LoVo (cell line): ENCODE results near the gene MND1.
A peak's percentile ranks its signal among the peaks of the same experiment; 100 is the strongest.

Source experiments
- DNase-seq: peaks from one replicate; pipeline ENCODE4 v3.0.0-alpha.2; 2016; ENCODE audit warnings: low spot score

The MND1 gene, protein sequence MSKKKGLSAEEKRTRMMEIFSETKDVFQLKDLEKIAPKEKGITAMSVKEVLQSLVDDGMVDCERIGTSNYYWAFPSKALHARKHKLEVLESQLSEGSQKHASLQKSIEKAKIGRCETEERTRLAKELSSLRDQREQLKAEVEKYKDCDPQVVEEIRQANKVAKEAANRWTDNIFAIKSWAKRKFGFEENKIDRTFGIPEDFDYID

DNA sequence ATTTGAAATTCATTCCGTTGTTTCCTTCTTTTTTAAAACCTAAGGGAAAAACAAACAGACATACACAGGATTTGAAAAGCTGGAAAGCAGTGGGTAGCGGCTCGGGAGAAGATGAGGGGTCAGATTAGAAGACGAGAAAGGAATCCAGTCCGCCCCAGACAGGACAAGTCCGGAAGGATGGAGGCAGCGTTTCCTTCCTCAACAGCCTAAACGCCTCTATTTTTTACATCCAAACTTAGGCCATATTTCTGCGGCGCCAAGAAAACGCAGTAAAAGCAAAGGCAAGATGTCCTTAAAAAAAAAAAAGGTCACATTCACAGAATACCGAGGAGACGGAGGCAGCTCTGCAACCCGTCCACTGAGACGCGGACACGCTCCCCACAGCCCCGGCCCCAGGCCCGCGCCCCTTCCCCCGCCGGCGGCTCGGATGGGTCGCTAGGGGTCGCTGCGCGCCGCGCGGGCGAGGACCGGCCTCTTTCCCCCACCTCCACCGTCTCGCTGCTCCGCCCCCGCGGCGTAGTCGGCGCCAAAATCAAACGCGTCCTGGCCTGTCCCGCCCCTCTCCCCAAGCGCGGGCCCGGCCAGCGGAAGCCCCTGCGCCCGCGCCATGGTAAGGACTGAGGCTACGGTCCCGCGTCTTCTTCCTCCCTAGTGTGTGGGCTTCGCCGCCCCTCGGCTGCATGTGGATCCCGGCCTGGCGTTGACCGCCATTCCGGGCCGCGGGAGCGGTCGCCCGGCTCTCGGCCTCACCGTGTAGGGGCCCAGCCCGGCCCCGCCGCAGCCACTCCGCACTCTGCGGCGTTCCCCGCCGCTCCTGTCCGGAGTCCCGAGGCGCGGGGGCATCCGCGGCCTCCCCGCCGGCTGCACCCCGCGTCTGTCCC is at the start of gene MND1:
MND1 (plus strand) TSS at position 558 of the 881 bp plus-strand sequence; CDS start at position 608, 50 bp downstream.
- DNase-seq, result peak; percentile 80

- DNase-seq, result no peak
These were observed 49.2 kb upstream of the MND1 start for GRCh38 chr4:153295131-153295755.

- no peak for DNase-seq
These were observed 48.3 kb upstream of the MND1 start for GRCh38 chr4:153296040-153296823.

DNA sequence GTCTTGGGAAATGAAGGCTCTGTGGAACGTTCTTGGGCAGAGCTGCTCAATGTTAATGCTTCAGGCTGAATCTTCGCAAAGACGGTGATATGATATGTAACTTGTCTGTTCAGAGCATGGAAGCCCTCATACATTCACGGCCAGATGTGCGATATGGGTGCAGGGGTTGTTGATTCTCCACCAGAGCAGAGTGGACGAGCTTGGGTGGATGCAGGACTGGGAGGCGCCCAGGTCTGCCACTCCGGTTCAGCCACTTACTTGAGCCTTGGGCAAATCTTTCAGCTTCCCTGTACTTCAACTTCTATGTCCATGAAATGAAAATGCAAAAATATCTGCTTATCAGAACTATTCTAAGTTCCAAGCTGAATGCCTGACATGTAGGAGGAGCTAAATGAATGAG is 47.4 kb upstream of the MND1 start:
- no peak for DNase-seq

- no peak for DNase-seq
These were observed 33.7 kb upstream of the MND1 start for GRCh38 chr4:153310793-153311192.

DNA sequence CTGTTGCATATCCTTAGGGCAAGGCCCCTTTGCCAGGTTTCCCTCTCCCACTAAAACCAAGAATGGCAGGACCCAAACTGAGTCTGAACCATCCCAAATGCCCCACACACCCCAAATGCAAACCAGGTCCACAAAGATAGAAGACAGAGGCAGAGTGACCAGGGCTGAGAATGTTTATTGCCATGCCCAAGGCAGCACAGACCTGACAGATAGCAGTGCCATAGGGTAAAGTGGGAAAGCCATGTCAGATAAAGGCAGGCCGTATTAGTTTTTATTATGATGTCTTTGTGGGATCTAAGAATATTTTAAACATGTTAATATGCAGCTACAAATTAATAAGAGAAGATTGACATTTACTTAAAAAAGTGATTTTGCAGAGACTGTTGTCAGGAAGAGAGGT is 29.6 kb upstream of the MND1 start:
- no peak for DNase-seq

GRCh38 chr4:153318696-153319320 is 25.7 kb upstream of the MND1 start:
- DNase-seq, result peak; percentile 44

DNA sequence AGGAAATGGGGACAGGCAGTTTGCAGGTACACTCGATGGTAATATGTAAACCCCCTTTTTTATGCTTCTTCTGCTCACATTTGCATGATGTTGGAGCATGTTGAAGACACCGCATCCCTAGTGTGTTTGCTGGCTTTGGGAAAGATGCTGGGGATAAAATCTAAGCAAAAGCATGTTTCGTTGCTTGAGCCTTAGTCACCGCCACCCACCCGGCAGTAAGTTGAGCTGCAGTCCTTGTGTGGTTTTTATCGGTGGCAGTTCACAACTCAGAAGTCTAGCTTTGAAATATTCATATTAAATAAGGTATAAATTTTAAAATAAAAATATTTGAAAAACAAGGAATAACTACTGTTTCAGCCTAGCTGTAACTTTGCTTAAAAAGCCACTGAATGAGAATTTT is 21.7 kb upstream of the MND1 start:
- DNase-seq, result no peak

DNA sequence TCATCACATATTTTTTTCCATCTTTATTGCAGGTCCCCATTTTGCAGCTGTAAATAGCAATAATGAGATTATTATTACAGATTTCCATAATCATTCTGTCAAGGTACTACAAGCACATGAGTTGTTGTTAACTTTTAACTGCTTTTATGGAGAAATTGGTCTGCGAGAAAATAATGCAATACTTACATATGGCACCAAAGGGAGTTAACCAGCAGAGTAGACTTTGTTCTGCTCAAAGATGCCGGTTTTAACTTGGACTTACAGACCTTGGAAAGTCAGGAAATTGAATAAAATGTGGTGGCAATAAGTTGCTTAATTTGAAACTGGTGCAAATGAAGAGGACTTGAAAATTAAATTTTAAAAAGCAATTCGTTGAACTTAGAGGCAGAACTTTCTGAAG is 20.4 kb upstream of the MND1 start:
- DNase-seq, result no peak

DNA sequence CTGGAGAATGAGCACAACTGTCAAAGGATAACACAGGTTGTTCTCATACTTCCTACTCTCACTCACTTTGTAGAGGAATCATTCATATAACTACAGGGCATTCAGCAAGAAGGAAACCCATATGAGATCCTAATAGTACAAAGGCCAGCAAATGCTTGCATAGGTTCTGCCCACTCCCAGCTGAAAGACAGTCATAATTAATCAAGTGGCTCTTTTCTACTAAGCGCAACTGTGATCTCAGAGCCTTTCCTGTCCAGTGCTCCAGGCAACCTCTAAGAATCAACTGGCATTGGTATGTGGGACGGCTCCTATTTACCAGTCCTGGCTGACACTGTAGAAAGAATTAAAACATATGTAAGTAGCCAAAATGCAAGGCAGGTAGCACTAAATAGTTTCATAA is 18.9 kb upstream of the MND1 start:
- no peak for DNase-seq

DNA sequence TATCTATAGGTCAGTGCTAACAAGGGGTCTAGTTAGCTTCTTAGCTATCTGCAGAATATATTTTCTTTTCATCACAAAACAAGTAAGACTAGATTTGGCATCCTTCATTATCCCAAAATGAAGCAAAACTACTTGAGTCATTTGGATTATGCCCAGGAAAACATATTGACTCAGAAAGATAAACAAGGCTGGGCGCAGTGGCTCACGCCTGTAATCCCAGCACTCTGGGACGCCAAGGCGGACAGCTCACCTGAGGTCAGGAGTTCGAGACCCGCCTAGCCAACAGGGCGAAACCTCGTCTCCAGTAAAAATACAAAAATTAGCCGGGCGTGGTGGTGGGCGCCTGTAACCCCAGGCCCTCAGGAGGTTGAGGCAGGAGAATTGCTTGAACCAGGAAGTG is 18.0 kb upstream of the MND1 start:
- peak; percentile 33 for DNase-seq

DNA sequence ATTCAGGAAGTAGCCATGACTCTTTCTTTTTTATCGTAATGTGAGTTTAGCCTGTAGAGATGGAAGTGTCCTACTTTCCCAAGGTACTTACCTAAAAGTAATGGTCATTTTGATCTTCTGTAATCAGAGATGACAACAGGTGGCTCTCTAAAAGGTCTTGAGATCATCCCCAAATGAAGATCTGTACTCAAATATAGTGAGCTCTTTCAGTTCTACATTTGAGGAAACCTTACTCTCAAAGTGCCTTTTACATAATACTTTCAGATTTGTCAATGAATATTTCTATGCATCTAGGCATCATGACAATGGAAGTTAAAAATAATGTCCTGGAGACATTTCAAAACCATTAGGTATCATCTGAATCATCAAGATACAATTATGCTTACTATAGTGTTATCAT is 17.2 kb upstream of the MND1 start:
- DNase-seq, result no peak

DNA sequence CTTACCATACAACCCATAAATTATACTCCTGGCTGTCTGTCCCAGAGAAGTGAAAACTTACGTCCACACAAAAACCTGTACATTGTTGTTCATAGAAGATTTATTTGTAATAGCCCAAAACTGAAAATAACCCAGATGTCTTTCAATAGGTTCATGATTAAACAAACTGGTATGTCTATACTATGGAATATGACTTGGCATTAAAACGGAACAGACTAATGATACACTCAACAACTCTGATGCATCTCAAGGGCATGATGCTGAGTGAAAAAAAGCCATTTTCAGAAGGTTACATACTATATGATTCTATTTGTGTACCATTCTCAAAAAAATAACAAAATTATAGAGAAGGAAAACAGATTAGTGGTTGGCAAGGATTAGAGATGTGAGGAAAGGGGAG is 11.6 kb upstream of the MND1 start:
- DNase-seq, result no peak

GRCh38 chr4:153333874-153334273 is 10.6 kb upstream of the MND1 start:
- DNase-seq, result no peak

DNA sequence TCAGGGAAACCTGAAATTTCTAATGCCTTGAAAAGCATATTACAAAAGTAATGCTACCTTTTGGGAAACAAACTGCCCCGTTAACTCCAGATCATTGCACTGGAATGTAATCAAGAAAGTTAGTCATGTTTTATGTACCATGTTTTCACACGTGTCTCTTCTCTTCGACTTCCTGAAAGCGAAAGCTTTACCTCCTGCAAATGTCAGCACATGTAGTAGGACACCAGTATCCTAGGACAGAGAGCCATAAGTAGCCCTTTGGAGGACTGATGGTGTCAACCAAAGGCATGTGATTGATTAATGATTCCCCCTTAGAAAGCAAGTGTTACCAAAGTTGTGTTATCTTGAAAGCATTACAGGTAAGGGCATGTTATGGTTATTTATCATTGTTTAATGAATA is 8.8 kb upstream of the MND1 start:
- no peak for DNase-seq

- no peak for DNase-seq
These were observed 6.8 kb upstream of the MND1 start for GRCh38 chr4:153337686-153338085.

DNA sequence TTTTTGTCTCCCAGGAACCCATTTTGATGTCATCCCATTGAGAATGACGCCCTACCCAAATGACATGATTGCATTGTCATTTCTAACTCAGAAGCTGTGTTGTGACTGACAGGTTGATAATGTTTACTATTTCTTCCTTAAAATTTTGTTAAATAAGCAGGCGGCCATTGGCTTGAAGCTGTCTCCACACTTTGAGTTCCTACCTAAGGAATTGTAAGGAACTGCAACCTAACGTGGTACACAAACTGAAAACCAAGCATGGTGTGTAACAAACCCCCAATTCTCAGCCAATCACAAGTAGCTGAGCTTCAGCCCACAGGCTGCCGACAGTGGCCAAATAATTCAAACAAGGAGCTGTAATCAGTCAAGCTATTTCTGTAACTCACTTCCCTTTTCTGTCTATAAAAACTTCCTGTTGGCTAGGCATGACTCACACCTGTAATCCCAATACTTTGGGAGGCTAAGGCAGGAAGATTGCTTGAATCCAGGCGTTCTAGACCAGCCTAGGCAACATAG is 2.9 kb upstream of the MND1 start:
- DNase-seq, result peak; percentile 67

DNA sequence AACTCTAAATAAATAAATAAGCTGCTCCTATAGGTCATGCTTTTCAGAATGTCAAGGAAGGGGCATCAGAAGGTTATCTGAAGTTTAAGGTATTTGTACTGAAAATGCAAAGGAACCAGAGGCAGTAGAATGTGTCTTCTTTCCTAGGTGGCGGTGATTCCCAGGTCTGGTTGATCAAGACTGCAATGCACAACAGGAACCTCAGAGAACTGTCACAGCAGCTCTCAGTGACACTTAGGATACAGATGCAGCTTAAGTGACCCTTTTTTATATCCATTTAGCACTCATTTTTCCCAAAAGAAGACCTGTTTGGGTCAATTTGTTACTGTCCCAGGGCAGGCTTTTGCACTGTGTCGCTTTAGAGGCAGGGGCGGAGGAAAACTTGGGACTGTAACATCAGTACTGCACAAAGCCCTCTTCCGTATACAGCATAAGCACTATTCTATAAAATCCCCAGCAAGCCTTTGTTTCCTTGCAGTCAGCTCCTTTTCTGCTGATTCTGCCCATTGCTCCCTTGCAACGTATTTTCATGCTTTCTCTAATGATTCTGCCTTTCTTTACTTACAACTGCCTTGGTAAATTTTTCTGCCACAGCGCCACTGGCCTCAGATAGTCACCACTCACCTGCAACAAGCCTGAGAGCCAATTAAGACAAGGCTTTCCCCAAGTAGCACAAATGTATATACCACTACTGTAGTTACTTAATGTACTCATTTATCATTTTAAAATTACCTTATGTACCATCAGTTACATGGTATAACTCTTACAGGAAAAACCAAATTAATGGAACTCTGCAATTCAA is 1.5 kb upstream of the MND1 start:
- no peak for DNase-seq

DNA sequence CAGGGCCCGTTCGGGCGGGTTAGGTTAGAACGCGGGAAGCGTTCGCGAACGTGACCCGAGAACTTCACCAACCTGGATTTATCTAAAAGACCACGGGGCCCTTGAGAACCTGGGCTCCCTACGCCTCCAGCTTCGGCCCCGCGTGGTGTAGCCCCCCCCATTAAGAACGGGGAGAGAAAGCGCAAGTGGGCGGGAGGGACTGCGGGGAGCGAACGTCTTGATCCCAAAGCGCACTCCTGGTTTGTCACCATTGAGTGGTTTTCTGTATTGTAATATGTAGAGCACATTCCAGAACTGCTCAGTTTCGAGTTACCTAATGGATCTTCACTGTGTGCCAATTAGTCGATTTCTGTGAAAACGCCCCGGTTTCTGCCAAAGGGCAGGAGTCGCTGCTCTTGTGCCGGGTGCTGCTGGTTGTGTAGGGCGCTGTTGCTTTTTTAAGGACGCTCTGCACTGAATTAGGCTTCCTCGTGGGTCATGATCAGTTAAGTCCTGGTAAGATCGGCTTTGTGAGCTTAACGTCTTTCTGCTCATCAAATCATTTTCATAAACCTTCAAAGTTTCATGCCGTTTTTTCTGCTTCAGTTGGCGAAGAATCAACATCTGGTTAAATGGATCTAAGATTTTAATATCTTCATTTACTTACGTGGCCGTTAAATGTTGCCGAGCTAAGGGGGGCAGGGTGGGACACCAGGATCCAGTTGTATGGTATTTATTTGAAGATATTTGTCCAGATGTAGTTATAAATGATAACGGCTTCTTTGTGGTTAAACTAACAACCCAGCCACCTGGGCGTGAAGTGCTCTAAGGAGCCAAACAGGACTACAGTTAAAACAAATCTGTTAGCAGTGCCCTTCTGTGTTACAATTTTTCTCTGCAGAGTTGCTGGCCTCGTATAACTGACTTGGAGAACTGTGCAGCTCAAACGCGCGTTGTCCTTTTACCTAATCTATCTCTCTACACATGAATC is 809 bp downstream of the MND1 start:
- DNase-seq, result peak; percentile 37

DNA sequence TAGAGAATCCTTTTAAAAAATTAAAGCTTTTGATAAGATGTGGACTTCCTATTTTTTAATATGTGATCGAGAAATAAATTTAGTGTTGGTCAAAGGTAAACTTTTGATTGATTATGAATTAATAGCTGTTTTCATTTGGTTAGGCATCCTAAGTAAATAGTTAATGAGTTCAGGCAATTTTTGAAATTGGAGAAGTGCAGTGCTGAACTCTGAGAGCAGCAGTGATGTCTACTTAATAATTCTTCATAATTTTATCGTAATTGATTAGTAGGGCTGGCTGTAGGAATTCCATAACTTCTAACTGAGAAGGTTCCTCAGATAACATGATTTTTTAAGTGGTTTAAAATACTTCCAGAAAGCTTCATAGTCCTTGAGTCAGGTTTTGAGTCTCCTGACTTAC is 1.5 kb downstream of the MND1 start:
- DNase-seq, result no peak
